RWPE2 (cell line): ENCODE measurements around the gene TTC16.

Source experiments
- ATAC-seq: fragments of 200-7000 bp; cut with Tn5 transposase; 3 replicates; pipeline ENCODE4 v1.9.1; 2021; ENCODE audit warnings: low read depth
- DNase-seq: peaks from one replicate; pipeline ENCODE4 v3.0.0-alpha.2; 2020; ENCODE audit warnings: low spot score
- H3K27ac ChIP-seq: fragments of 450-650 bp; 2 replicates; pipeline ENCODE4 v1.5.1; 2017; ENCODE audit warnings: mild to moderate bottlenecking; ENCODE audit not compliant: poor library complexity, severe bottlenecking
- H3K27me3 ChIP-seq: fragments of 250-450 bp; sonication (Bioruptor Pico); 2 replicates; pipeline ENCODE4 v1.5.1; 2021; ENCODE audit warnings: mild to moderate bottlenecking, moderate library complexity; ENCODE audit not compliant: insufficient read depth, poor library complexity, severe bottlenecking
- H3K36me3 ChIP-seq: fragments of 250-450 bp; sonication (Bioruptor Pico); 2 replicates; pipeline ENCODE4 v1.5.1; 2020; ENCODE audit warnings: low read depth, mild to moderate bottlenecking, moderate library complexity
- H3K4me1 ChIP-seq: fragments of 250-450 bp; sonication (Bioruptor Pico); 2 replicates; pipeline ENCODE4 v1.5.1; 2021; ENCODE audit warnings: mild to moderate bottlenecking, moderate library complexity; ENCODE audit not compliant: insufficient read depth, poor library complexity, severe bottlenecking
- H3K4me3 ChIP-seq: fragments of 250-450 bp; sonication (Bioruptor Pico); 2 replicates; pipeline ENCODE4 v1.5.1; 2021; ENCODE audit warnings: mild to moderate bottlenecking, moderate library complexity; ENCODE audit not compliant: severe bottlenecking
- H3K9me3 ChIP-seq: fragments of 250-450 bp; sonication (Bioruptor Pico); 2 replicates; pipeline ENCODE4 v1.5.1; 2021; ENCODE audit warnings: mild to moderate bottlenecking, moderate library complexity; ENCODE audit not compliant: severe bottlenecking
- CTCF ChIP-seq: fragments of 450-650 bp; IDR thresholded peaks from one replicate; pipeline ENCODE4 v1.5.1; 2017; ENCODE audit warnings: mild to moderate bottlenecking, moderate library complexity; ENCODE audit not compliant: poor library complexity, severe bottlenecking

TTC16 gene

DNA sequence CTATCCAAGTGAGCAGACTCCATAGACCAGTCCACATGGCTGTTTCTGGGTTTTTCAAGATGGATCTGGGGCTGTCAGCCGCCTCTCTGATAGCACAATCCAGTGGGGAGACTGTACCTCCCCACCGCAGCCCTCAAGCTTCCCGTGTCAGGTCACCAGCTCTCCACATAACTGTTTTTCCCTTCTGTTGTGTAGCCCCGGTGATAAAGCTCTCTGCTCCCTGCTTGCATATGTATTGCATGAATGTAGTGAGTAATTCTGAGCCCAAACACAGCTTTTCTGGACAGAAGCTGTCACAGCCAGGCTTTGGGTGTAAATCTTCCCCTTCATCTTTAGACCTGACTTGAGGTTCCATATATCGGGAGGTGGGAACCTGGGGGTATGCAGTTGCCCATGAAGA lies 32.2 kb upstream of the TTC16 start:
- Histone ChIP-seq H3K36me3 (peaks cover 7% of the 10 kb centered on the region), H3K4me3 (no peak overlapping the region), H3K27ac (no peak overlapping the region), H3K27me3 (no peaks in the 10 kb centered on the region), H3K9me3 (no peaks in the 10 kb centered on the region), H3K4me1 (no peaks in the 10 kb centered on the region)
- DNase-seq, result no peak
- ATAC-seq, result no peak
- TF ChIP-seq CTCF, result no peak

GRCh38 chr9:127684576-127684975 lies 31.3 kb upstream of the TTC16 start:
- Histone ChIP-seq H3K9me3 (no peaks in the 10 kb centered on the region), H3K27me3 (no peaks in the 10 kb centered on the region), H3K4me1 (no peaks in the 10 kb centered on the region), H3K4me3 (no peak overlapping the region), H3K27ac (no peak overlapping the region), H3K36me3 (peaks cover 4% of the 10 kb centered on the region)
- DNase-seq (no peak), ATAC-seq (peak; percentile 62; the same call in 2 of the 3 replicates)
- no peak for TF ChIP-seq CTCF

GRCh38 chr9:127686461-127687393 lies 29.2 kb upstream of the TTC16 start:
- Histone ChIP-seq H3K36me3 (peaks cover 4% of the 10 kb centered on the region), H3K27me3 (no peaks in the 10 kb centered on the region), H3K9me3 (no peaks in the 10 kb centered on the region), H3K27ac (no peak overlapping the region), H3K4me1 (no peaks in the 10 kb centered on the region), H3K4me3 (no peak overlapping the region)
- TF ChIP-seq CTCF, result no peak
- DNase-seq (no peak), ATAC-seq (peak; percentile 44; the same call in 1 of the 3 replicates)

GRCh38 chr9:127689329-127690000 lies 26.4 kb upstream of the TTC16 start:
- no peaks in the 10 kb centered on the region for H3K4me1 ChIP-seq
- no peak for DNase-seq
- ATAC-seq, result no peak
- no peak overlapping the region for H3K27ac ChIP-seq
- H3K9me3 ChIP-seq, result no peaks in the 10 kb centered on the region
- no peaks in the 10 kb centered on the region for H3K36me3 ChIP-seq
- no peaks in the 10 kb centered on the region for H3K27me3 ChIP-seq
- H3K4me3 ChIP-seq, result no peak overlapping the region
- TF ChIP-seq CTCF, result no peak

DNA sequence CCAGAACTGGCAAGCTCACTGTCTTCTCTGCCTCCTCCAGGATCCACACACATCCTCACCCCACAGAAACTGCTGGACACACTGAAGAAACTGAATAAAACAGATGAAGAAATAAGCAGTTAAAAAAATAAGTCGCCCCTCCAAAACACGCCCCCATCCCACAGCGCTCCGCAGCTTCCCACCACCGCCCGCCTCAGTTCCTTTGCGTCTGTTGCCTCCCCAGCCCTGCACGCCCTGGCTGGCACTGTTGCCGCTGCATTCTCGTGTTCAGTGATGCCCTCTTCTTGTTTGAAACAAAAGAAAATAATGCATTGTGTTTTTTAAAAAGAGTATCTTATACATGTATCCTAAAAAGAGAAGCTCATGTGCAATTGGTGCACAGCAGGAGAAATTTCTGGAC lies 25.1 kb upstream of the TTC16 start:
- Histone ChIP-seq H3K36me3 (no peaks in the 10 kb centered on the region), H3K9me3 (no peaks in the 10 kb centered on the region), H3K27ac (no peak overlapping the region), H3K27me3 (no peaks in the 10 kb centered on the region), H3K4me3 (no peak overlapping the region), H3K4me1 (no peaks in the 10 kb centered on the region)
- ATAC-seq (no peak), DNase-seq (no peak)
- TF ChIP-seq CTCF, result no peak
